Measurements from ENCODE around the gene MINDY3.

Gene MINDY3

DNA sequence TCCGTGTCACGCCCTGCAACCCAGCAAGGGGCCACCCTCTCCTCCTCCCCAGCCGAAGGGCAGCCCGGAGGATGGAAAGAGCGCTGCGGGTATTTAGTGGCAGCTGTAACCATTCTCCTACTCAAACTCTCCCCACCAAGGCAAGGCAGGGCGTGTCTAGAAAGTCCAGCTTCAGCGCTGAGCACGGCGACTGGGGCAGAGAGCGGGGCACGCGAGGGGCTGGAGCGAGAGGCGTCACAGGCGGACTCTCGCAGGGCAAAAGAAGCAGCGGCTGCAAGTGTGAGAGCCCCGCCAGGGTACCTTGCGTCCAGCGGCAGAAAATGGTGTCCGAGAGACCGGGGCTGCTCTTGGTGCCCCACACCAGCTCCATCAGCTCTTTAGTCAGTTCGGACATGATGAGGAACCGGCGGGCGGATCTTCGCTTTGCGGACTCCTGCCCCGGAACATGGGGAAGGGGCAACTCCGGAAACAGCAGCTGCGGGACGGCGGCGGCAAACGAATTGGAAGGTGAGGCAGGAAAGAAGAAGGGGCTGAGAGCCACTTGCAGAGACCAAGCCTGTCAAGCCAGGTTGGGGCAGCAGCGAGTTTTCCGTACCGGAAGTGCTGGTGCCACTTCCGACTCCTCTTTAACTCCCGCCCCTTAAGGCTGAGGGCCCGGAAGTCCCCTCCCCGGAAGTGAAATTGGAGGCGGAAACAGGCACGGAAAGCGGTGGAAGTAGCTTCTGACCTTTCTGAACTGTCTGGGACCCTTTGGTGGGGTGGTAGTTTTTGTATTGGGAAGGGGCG is at the start of gene MINDY3:
TSS of gene MINDY3 (minus strand) at position 602 of the 786 bp plus-strand sequence. CDS start at position 394, 208 bp downstream.
- peak within 1 kb of the TSS; percentile 92 for H3K4me3 ChIP-seq (ENCODE audit: low read length)
- TF ChIP-seq, protein P1, sequence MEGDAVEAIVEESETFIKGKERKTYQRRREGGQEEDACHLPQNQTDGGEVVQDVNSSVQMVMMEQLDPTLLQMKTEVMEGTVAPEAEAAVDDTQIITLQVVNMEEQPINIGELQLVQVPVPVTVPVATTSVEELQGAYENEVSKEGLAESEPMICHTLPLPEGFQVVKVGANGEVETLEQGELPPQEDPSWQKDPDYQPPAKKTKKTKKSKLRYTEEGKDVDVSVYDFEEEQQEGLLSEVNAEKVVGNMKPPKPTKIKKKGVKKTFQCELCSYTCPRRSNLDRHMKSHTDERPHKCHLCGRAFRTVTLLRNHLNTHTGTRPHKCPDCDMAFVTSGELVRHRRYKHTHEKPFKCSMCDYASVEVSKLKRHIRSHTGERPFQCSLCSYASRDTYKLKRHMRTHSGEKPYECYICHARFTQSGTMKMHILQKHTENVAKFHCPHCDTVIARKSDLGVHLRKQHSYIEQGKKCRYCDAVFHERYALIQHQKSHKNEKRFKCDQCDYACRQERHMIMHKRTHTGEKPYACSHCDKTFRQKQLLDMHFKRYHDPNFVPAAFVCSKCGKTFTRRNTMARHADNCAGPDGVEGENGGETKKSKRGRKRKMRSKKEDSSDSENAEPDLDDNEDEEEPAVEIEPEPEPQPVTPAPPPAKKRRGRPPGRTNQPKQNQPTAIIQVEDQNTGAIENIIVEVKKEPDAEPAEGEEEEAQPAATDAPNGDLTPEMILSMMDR (conservative IDR thresholded peaks at IDR 0.05; ENCODE audit: low read depth, low read length): no peak
- DNase-seq (ENCODE audit: low read depth): peak; percentile 54

DNA sequence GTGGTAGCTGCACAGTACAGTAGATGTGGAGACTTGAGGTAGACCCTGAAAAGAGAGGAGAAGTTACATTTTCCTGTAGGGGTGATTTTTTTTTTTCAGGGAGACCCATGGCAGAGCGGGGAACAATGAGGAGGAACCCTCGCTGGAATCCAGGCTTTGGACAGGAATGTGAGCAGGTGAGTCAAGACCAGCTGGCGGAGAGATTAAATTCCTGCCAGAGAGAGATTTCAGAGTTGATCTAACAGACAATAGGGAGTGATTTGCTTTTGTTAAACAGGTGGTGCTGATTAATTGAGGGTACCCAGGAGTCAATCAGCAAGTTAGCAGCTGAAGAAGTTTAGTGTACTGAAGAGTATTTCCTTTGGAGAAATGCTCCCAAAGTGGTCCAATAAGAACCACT is 41.6 kb upstream of the MINDY3 start:
- no peak for DNase-seq (ENCODE audit: low read depth)
- H3K4me3 ChIP-seq (ENCODE audit: low read length): no peak overlapping the region
- TF ChIP-seq, protein P1 (conservative IDR thresholded peaks at IDR 0.05; ENCODE audit: low read depth, low read length): no peak

DNA sequence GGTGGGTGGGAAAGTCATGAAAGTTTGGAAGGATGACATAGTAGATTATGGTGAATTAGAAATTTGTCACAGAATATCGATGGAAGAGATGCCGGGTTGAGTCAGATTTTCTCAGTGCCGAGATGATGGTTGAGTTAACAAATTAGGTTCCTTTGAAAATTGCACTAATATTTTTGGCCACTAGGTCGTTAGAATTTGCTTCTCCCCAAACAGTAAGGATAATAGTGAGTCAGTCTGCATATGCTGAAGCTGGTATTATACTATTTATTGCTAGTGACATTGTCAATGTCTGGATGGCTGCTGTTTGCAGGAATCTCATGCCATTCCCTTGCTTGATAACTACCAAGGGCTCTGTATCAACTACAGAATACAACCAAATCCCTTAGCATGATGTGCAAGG is 37.7 kb upstream of the MINDY3 start:
- H3K4me3 ChIP-seq (ENCODE audit: low read length): no peak overlapping the region
- peak; percentile 1 for DNase-seq (ENCODE audit: low read depth)

DNA sequence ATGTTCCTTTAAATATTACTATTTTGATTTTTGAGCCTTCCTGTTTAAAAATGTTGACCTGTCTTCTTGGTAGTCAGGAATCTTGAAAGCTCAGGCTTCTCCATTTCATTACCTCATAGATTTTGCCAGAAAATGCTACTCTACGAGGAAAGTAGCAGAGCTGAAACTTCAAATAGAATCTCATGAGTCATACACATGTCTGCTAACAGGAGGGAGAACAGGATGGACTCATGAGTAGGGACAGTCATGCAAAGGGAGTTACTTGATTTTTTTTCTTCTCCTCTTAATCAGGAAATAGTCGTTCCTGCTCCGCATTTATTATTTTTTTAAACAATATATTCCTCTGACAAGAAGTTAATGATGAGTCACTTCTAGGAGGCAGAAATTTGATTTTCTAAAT is 37.0 kb upstream of the MINDY3 start:
- H3K4me3 ChIP-seq (ENCODE audit: low read length): no peak overlapping the region
- peak; percentile 6 for DNase-seq (ENCODE audit: low read depth)
- TF ChIP-seq, protein P1 (conservative IDR thresholded peaks at IDR 0.05; ENCODE audit: low read depth, low read length): no peak

More for the DNA sequence above, 37.7 kb upstream of the MINDY3 start:
- TF ChIP-seq, protein P1 (conservative IDR thresholded peaks at IDR 0.05; ENCODE audit: low read depth, low read length): peak; percentile 48

DNA sequence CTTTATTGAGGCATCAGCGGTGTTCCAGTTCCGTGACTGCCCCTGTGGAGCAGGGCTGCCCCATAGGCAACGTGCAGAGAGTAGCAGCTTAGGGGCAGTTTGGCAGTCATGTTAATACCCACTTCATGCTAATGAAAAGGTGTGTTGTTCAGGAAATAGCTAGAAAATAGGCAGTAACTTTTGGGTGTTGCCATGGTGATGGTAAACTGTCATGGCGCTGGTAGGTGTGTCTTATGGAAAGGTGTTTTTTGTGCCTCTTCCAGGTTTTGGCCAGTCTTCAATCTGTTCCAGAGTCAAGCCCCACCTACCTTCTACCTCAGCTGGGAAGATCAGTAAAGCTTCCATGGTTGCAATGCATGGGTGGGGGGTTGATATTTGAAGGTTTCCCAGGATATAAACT is 36.3 kb upstream of the MINDY3 start:
- TF ChIP-seq, protein P1 (conservative IDR thresholded peaks at IDR 0.05; ENCODE audit: low read depth, low read length): no peak
- no peak for DNase-seq (ENCODE audit: low read depth)
- no peak overlapping the region for H3K4me3 ChIP-seq (ENCODE audit: low read length)

DNA sequence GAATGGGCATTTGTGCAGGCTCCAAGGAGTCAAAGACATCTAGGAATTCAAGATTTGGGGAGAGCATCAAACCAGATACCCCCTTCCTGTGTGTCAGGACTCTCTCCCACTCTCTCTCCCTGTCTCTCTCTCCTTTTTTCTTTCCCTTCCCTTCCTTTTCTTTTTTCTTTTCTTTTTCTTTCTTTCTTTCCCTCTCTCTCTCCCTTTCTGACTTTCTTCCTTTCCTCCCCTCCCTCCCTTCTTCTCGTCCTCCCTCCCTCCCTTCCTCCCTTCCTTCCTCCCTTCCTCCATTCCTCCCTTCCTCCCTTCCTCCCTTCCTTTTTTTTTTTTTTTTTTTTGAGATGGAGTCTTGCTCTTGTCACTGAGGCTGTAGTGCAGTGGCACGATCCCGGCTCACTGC is 24.1 kb upstream of the MINDY3 start:
- TF ChIP-seq, protein P1 (conservative IDR thresholded peaks at IDR 0.05; ENCODE audit: low read depth, low read length): no peak
- H3K4me3 ChIP-seq (ENCODE audit: low read length): no peak overlapping the region
- DNase-seq (ENCODE audit: low read depth): no peak

DNA sequence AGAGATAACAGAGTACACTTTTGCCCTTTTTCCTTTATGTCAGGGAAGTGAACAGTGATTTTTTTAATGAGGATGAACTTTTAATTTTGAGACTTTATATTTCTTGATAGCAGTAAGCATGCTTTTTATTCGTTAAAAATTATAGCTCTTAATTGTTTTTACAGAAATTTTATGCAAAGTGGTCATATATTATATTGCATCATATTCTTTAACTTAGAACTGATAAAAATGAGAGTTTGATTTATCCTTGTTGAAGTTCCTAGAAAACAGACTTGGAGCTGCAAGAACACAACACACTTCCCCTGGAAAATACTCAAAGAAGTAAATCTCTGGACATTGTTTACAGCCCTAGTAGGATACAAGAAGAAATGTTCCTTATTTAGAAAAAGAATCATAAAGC is 21.2 kb upstream of the MINDY3 start:
- TF ChIP-seq, protein P1 (conservative IDR thresholded peaks at IDR 0.05; ENCODE audit: low read depth, low read length): no peak
- DNase-seq (ENCODE audit: low read depth): no peak
- no peak overlapping the region for H3K4me3 ChIP-seq (ENCODE audit: low read length)

Measured in retinal pigment epithelial cell (primary cell).